Muscle layer of colon (tissue), 2 donors: ENCODE results near the gene DCTN4.
A peak's percentile ranks its signal among the peaks of the same experiment; 100 is the strongest.

ENCODE experiments used
- H3K27ac ChIP-seq: one replicate; pipeline ENCODE4 v1.7.0; 2013; ENCODE audit warnings: low read depth, mild to moderate bottlenecking, low read length, moderate library complexity
- H3K27me3 ChIP-seq, 2 donors: one replicate each; pipeline ENCODE4 v1.7.0; 2013; ENCODE audit warnings: low read length in 2 of 2, mild to moderate bottlenecking in 2 of 2; ENCODE audit not compliant: insufficient read depth in 2 of 2, control insufficient read depth in 1 of 2
- H3K36me3 ChIP-seq: one replicate; pipeline ENCODE4 v1.7.0; 2013; ENCODE audit warnings: mild to moderate bottlenecking, low read length; ENCODE audit not compliant: insufficient read depth
- H3K4me1 ChIP-seq: one replicate; pipeline ENCODE4 v1.7.0; 2013; ENCODE audit warnings: mild to moderate bottlenecking, low read length; ENCODE audit not compliant: insufficient read depth
- H3K4me3 ChIP-seq, 2 donors: one replicate each; pipeline ENCODE4 v1.7.0; 2013; ENCODE audit warnings: low read length in 2 of 2, low read depth in 1 of 2, mild to moderate bottlenecking in 1 of 2, moderate library complexity in 1 of 2
- H3K9ac ChIP-seq: one replicate; pipeline ENCODE4 v1.7.0; 2013; ENCODE audit warnings: low read length
- H3K9me3 ChIP-seq: one replicate; pipeline ENCODE4 v1.7.0; 2013; ENCODE audit warnings: mild to moderate bottlenecking, low read length
- donor health status: abdominal sarcoma.
- donor health status: Adenocarcinoma of cecum.

The DCTN4 gene

DNA sequence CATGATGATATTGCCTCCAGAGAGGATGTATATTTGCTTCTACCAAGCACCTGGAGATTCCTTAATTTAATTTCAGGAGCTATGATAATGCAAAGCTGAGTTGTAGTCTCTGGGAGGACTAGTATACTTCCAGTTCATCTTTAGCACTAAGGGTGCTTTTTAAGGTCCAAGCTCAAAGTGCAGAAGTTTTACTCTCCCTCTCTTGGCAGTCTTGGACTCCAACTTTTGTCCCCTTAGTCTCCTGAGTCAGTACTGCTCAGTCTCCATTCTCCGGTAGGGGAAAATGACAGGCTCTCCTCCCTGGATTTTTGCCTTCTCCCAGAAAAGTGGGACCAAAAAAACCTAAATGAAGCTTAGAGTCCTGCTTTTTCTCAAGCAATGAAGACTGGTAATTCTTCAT lies 28.1 kb upstream of the DCTN4 start:
- no peaks in the 10 kb centered on the region for H3K27me3 ChIP-seq
- no peaks in the 10 kb centered on the region for H3K9me3 ChIP-seq
- no peak overlapping the region for H3K4me3 ChIP-seq
- H3K27ac ChIP-seq: no peak overlapping the region
- H3K9ac ChIP-seq: no peak overlapping the region
- H3K36me3 ChIP-seq: no peaks in the 10 kb centered on the region
- H3K4me1 ChIP-seq: peaks cover 47% of the 10 kb centered on the region

DNA sequence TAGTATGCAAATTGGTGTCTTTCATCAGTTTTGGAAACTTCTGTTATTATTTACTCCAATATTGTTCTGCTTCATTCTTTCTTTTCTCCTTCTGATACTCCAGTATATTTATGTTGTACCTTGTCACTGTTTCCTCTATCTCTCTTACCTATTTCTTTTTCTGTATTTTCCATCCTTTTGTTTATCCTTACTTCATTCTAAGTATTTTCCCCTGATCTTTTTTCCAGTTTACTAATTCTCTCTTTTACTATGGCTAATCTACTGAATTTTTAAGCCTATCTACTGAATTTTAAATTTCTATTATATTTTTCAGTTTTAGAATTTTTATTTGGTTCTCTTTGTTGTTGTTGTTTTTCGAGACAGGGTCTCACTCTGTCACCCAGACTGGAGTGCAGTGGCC lies 27.1 kb upstream of the DCTN4 start:
- Histone ChIP-seq H3K4me3 (no peak overlapping the region), H3K4me1 (peaks cover 56% of the 10 kb centered on the region), H3K9me3 (no peaks in the 10 kb centered on the region), H3K36me3 (peaks cover 4% of the 10 kb centered on the region), H3K27me3 (no peaks in the 10 kb centered on the region), H3K27ac (no peak overlapping the region), H3K9ac (no peak overlapping the region)

DNA sequence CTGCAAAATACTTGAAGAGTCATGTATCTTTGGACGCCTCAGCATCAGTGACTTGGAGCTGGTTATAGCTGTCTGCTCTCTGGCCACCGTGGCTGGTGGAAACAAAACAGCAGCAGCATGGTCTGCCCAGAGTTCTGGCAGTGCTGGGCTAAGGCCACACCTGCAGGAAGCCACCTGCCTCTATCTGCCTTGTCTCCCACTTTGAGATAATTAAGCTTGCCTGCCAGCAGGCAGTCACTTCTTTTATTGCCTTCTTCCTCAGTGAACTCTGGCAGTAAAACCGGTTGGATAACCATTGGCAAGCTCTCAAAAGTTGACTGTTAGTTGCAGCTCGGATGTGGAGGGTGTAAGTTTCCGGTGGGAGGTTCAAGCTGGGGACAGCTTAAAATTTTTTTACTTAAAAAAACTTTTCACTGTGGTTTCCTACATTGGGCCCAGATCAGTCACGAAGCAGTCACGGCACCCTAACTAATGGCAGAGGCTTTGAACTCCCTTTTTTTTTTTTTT lies 24.7 kb upstream of the DCTN4 start:
- Histone ChIP-seq H3K27ac (peak overlapping the region; percentile 46), H3K9me3 (no peaks in the 10 kb centered on the region), H3K4me1 (peaks cover 58% of the 10 kb centered on the region), H3K36me3 (peaks cover 8% of the 10 kb centered on the region), H3K27me3 (no peaks in the 10 kb centered on the region), H3K9ac (peak overlapping the region; percentile 42), H3K4me3 (peak overlapping the region in 1 of 2 donors; percentile 42)

DNA sequence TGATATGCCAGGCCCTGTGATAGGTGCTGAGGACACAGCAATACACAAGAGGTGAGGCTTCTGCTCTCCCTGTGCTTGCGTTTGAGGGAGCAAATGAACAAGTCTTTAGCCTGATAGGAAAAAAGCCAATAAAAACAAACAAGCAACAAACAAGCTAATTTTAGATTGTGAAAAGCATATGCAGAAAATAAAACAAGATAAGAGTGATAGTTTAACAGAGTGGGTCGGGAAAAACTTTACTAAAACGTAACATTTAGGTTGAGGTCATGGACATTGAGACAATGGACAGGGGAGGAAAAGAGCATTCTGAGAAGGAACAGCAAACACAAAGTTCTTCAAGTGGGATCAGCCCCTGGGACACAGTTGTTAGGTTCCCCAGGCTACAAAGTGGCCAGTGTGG lies 24.0 kb upstream of the DCTN4 start:
- peaks cover 63% of the 10 kb centered on the region for H3K4me1 ChIP-seq

DNA sequence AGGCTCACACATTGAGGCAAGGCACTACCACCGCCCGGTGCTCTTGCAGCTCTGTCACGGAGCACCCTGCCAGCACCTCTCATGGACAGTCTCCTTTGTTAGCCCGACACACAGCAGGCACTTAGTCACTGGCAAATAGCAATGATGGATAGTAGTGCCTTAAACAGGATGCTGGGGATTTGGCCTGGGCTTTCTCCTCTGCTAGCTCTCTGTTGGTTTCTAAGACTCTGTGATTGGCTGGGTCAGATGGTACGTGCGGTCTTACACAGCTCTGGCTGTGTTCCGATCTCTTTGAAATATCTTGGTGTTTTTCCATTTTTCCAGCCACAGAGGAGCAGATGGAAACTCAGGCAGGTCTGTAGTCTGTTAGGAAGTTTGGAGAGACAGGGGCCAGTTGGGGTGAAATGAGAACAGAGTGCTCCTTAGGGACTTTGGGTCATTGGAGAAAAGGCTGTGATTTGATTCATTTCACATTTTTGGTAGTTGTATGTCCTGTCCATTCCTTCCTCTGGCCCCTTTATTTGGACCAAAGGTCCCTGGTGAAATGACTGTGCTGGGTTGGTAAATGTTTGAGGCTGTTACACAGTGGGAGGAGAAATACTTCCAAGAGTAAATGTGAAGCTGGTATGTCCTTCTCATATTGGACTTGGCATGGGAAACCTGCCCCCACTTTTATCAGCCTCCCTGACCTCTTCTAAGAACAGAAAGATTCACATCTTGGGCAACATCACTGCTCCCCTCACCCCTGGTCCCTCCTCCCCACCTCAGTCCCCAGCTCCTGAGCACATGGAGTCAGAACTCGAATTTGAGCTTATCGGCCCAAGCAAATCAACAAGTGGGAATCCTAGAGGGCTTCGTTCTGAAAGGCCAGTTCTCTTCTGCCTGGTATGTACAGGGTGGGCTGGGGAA lies 23.1 kb upstream of the DCTN4 start:
- peak overlapping the region; percentile 42 for H3K9ac ChIP-seq
- no peaks in the 10 kb centered on the region for H3K27me3 ChIP-seq
- H3K4me3 ChIP-seq: peak overlapping the region in 1 of 2 donors; percentile 42
- H3K27ac ChIP-seq: peak overlapping the region; percentile 46
- H3K4me1 ChIP-seq: peaks cover 61% of the 10 kb centered on the region
- no peaks in the 10 kb centered on the region for H3K9me3 ChIP-seq
- peaks cover 8% of the 10 kb centered on the region for H3K36me3 ChIP-seq

More for the DNA sequence above, 24.0 kb upstream of the DCTN4 start:
- Histone ChIP-seq H3K9ac (peak overlapping the region; percentile 42), H3K4me3 (peak overlapping the region in 1 of 2 donors; percentile 42), H3K27me3 (no peaks in the 10 kb centered on the region), H3K36me3 (peaks cover 8% of the 10 kb centered on the region), H3K9me3 (no peaks in the 10 kb centered on the region), H3K27ac (peak overlapping the region; percentile 46)

DNA sequence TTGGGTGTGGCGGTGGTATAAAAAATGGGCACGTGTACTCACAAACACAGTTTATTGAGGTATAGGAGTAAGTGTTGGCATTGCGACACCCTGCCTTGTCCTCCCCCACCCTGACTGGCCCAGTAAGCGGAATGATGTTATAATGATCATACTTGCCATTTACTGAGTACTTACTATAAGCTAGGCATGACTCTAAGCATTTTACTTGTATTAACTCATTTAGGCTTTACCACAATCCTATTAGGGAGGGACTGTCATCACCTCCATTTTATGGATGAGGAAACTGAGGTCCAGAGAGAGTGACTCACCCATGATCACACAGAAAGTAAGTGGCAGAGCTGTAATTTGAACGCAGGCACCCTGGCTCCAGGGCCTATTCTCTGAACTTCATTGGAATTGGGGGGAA lies 22.0 kb upstream of the DCTN4 start:
- Histone ChIP-seq H3K9me3 (no peaks in the 10 kb centered on the region), H3K27me3 (no peaks in the 10 kb centered on the region), H3K36me3 (peaks cover 8% of the 10 kb centered on the region), H3K4me3 (no peak overlapping the region), H3K4me1 (peaks cover 55% of the 10 kb centered on the region), H3K9ac (peak overlapping the region; percentile 46), H3K27ac (peak overlapping the region; percentile 46)

DNA sequence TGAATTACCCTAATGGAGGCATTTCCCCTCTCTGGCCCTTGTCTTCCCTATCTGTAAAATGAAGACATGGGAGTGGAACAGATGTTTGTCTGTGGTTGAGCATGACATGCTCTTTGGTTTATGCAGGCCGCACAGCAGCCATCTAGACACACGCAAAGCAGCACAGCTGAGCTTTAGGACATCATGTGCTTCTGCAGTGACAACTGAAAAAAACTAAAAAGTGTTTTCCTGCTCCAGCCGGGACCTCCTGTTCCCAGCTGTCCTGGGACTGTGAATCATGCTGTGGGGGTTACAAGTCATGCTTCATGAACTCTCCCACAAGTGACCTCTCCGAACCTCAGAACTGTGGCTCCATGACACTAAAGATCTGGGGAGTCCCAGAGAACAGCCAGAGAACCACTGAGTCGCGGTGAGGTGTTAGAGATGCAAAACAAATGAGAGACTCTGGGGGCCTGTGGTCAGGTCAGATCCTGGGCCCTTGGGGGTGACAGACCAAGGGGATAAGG lies 21.4 kb upstream of the DCTN4 start:
- Histone ChIP-seq H3K4me1 (peaks cover 55% of the 10 kb centered on the region), H3K27ac (peak overlapping the region; percentile 97), H3K9ac (peak overlapping the region; percentile 30), H3K4me3 (peak overlapping the region in 1 of 2 donors; percentile 48), H3K36me3 (peaks cover 8% of the 10 kb centered on the region), H3K9me3 (no peaks in the 10 kb centered on the region), H3K27me3 (no peaks in the 10 kb centered on the region)

DNA sequence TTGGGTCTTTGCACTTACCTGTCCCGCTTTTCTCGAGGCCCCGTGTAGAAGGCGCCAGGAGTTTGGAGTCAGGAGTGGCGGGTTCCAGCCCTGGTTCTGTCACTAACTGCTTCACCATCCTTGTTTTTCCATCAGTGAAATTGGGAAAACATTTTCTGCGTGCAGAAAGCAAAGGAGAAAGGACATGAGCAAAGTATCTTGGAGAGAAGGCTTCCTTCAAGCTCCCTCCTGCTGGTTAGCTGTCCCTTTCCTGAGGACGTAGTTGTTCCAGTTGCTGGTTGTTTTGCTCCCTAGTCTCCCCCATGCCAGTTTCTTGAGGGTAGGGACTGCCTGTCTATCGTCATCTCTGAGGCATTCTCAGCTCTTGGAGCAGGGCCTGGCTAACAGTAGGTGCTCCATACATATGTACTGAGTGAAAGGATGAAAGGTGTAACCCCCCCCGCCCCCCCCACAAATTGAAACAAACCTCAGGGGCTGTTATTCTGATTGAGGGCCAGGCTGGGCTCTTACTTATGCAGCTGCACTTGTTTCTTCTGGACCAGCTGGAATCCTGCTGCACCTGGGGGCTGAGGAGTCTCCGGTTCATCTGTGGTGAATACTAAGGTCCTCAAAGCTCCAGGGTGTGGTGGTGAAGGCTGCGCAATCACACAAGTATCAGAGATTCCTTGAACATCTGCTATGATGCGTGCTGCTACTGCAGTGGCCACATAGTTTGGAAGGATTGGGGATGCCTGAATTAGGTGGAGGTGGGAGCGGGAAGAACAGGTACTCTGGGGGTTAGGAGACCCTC lies 20.8 kb upstream of the DCTN4 start:
- H3K4me3 ChIP-seq: peak overlapping the region; percentile 84 to 88
- H3K9me3 ChIP-seq: no peaks in the 10 kb centered on the region
- H3K36me3 ChIP-seq: peaks cover 8% of the 10 kb centered on the region
- no peaks in the 10 kb centered on the region for H3K27me3 ChIP-seq
- H3K9ac ChIP-seq: peak overlapping the region; percentile 86
- H3K4me1 ChIP-seq: peaks cover 55% of the 10 kb centered on the region
- H3K27ac ChIP-seq: peak overlapping the region; percentile 97

DNA sequence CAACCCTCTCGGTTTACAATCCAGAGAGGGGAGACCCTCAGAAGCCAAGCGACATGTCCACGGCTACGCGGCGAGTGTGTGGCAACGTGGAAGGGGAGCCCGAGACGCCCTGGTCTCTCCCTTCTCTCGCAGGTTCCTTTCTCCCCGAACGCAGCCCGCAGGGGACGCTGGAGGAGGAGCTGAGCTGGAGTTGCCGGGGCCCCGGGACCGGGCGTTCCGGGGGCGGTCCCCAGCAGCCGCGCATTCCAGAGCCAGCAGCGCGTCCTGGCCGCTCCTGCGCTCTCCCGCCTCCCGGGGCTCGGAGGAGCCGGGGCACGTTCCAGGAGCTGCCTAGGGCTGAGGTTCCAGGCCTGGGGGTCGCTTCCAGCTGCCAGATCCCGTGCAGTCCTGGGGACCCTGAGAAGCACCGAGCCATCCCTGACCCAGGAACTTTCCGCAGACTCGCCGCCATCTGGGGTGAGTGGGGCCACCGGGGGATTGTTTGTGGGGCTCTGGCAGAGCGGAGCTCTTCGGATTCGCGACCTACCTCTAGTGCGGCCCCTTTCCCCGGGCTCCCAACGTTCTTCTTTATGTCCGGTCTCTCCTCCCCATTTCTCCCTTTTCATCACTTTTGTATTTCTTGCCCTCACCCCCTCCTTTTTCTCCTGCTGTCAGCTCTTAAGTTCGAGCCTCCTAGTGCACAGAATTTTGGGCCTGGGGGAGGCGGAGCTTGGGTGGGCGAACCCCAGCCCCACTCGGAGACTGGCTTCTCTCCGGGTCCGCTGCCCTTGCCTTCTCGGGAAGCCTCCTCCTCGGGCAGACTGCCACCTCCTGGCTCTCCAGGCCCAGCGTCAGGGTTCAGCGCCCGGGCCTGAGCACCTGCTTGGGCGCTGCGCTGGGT lies 19.9 kb upstream of the DCTN4 start, which contains the start of gene SMIM3:
SMIM3 (plus strand) TSS at position 241 of the 880 bp plus-strand sequence. CDS start 16,684 bp downstream, outside the sequence.
- H3K4me1 ChIP-seq: peaks cover 48% of the 10 kb centered on the region
- peak within 1 kb of the TSS; percentile 86 for H3K9ac ChIP-seq
- H3K36me3 ChIP-seq: peaks cover 8% of the 10 kb centered on the region

DNA sequence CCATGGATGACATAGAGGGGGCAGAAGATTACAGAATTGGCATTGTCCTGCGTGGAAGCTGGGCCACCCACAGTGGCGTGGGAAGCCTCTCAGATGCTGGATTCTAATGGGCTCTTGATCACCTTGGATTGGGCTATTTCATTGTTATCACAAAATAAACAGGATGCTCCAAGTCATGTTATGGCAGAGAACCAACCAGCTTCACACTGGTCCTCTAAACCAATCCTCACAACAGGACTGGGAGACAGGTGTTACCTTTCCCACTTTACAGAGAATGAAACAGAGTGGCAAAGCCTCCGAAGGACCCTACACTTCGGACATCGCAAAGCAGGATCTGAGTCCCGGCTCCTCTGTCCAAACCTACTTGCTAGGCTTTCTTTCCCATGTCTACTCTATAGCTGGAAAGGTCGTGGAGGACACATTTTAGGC lies 19.3 kb upstream of the DCTN4 start:
- peak overlapping the region; percentile 84 to 88 for H3K4me3 ChIP-seq
- H3K9me3 ChIP-seq: no peaks in the 10 kb centered on the region
- H3K27ac ChIP-seq: peak overlapping the region; percentile 97
- peaks cover 42% of the 10 kb centered on the region for H3K4me1 ChIP-seq
- H3K9ac ChIP-seq: peak overlapping the region; percentile 86
- H3K27me3 ChIP-seq: no peaks in the 10 kb centered on the region
- peaks cover 8% of the 10 kb centered on the region for H3K36me3 ChIP-seq

More for the DNA sequence above, 19.9 kb upstream of the DCTN4 start, which contains the start of gene SMIM3:
- H3K27me3 ChIP-seq: no peaks in the 10 kb centered on the region
- peak within 1 kb of the TSS; percentile 84 to 88 for H3K4me3 ChIP-seq
- H3K9me3 ChIP-seq: no peaks in the 10 kb centered on the region
- H3K27ac ChIP-seq: peak within 1 kb of the TSS; percentile 97
